Transverse colon (tissue), 4 donors: ENCODE data around the gene CDC45. TPM values are rescaled to one million over a fixed set of nuclear protein-coding genes. Genes with fewer than 3 reads are reported as not detected.

Experiments
- DNase-seq: peaks from one replicate; pipeline ENCODE4 v3.0.0-alpha.2; 2019
- H3K27ac ChIP-seq, 4 donors: fragments of 200-600 bp; sonication (generic); 2 replicates each; pipeline ENCODE4 v1.5.1; 2016 to 2018; ENCODE audit warnings: inconsistent platforms in 4 of 4
- H3K27me3 ChIP-seq: fragments of 200-600 bp; sonication (generic); 2 replicates; pipeline ENCODE4 v1.5.1; 2017; ENCODE audit warnings: inconsistent platforms
- H3K36me3 ChIP-seq, 4 donors: fragments of 200-600 bp; sonication (generic); 2 replicates each; pipeline ENCODE4 v1.5.1; 2017 to 2019; ENCODE audit warnings: inconsistent platforms in 4 of 4
- H3K4me1 ChIP-seq, 4 donors: fragments of 200-600 bp; sonication (generic); 2 replicates each; pipeline ENCODE4 v1.5.1; 2017 to 2020; ENCODE audit warnings: inconsistent platforms in 4 of 4
- H3K4me3 ChIP-seq, 4 donors: fragments of 200-600 bp; sonication (generic); 1 replicate in 1 of 4; 2 replicates in 3 of 4; pipeline versions ENCODE4 v1.5.1 to v1.6.1; 2017 to 2019; ENCODE audit warnings: inconsistent platforms in 4 of 4
- H3K9me3 ChIP-seq, 2 donors: fragments of 200-600 bp; sonication (generic); 2 replicates each; pipeline ENCODE4 v1.5.1; 2017 to 2019; ENCODE audit warnings: inconsistent platforms in 2 of 2
- EP300 ChIP-seq: sonication (generic); formaldehyde crosslinking; IDR thresholded peaks from one replicate; pipeline ENCODE4 v1.6.1; 2017; ENCODE audit warnings: antibody characterized with exemption, low read depth
- POLR2A ChIP-seq: fragments of 450-650 bp; IDR thresholded peaks from one replicate; pipeline ENCODE4 v1.6.1; 2016; ENCODE audit warnings: antibody characterized with exemption, mild to moderate bottlenecking, moderate library complexity
- POLR2AphosphoS5 ChIP-seq, 3 donors: sonication (generic); formaldehyde crosslinking; IDR thresholded peaks; one replicate each; pipeline ENCODE4 v1.6.1; 2016; ENCODE audit warnings: antibody characterized with exemption in 3 of 3
- WGBS, 2 donors: methylation state at CpG; one replicate each; pipeline ENCODE4 v1.1.5; 2018; ENCODE audit warnings: low coverage in 1 of 2; 5-methylcytosine and 5-hydroxymethylcytosine counted together
- in situ Hi-C, 4 donors: fragments of 200-750 bp; cut with MboI; loops; one replicate each; pipeline versions ENCODE4 v1.15.0 to v1.15.1; 2017; ENCODE audit warnings: low sequenced_read_pairs in 3 of 4, low pct_ligation_motif_present in 1 of 4, low pct_unique_long_range_greater_than_20kb in 1 of 4
- intact Hi-C: fragments of 100-400 bp; cut with DNase I; formaldehyde crosslinking; loops from one replicate; pipeline ENCODE4 v1.15.1; 2023; ENCODE audit warnings: low total_unique reads
- total RNA-seq, 4 donors: library from RNA; depleted of rRNA; stranded (reverse); fragments of >200 nt; gene quantifications; one replicate each; pipeline ENCODE4 v1.1.0, GENCODE V29; 2016
- TF ChIP-seq, protein P1 (sequence below), 5 experiments: fragments of 200-600 bp in 3 of 5; fragments of 450-650 bp in 2 of 5; sonication (generic) in 3 of 5; IDR thresholded peaks; 1 replicate in 2 of 5; 2 replicates in 3 of 5; pipeline ENCODE4 v1.5.1; 2016 to 2017; ENCODE audit warnings: antibody characterized with exemption in 5 of 5, inconsistent platforms in 3 of 5, mild to moderate bottlenecking in 2 of 5, moderate library complexity in 1 of 5

Gene CDC45
- total RNA-seq, 4 donors from 2014 or later, result 1.1 to 2.0 (median 1.2) TPM; not detected in 1

DNA sequence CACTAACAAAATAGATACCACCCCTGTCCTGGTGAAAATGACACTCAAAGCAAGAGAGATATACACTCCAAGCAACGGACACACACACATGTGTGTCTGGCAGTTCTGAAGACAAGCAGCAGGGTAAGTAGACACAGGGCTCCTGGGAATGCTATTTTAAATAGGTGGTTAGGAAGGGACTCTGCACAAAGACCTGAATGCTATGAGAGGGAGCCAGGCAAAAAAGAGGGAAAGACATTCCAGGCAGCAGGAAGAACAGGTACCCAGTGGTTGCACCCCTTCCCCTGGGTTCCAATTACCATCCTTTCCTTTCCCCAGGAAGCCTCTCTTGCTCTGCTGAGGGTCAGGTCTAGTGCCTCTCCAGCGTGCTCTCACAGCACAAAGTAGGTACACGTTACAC lies 3.7 kb upstream of the CDC45 start:
- no peaks in the 10 kb centered on the region for H3K9me3 ChIP-seq
- intact Hi-C loops, result no loop called here
- H3K27ac ChIP-seq, result no peak overlapping the region
- peaks cover 16 to 22% (median 21%) of the 10 kb centered on the region in 4 donors for H3K4me1 ChIP-seq
- in situ Hi-C loops, result no loop called here
- H3K4me3 ChIP-seq, result no peak overlapping the region
- H3K27me3 ChIP-seq, result no peaks in the 10 kb centered on the region
- DNase-seq, result no peak
- WGBS, 2 donors, result 77 to 90% methylated on average over 2 to 3 of the region's 3 CpGs
- TF ChIP-seq POLR2AphosphoS5 (IDR thresholded peaks at IDR 0.05), result no peak
- TF ChIP-seq POLR2A, result no peak
- no peak for TF ChIP-seq EP300
- TF ChIP-seq, protein P1, sequence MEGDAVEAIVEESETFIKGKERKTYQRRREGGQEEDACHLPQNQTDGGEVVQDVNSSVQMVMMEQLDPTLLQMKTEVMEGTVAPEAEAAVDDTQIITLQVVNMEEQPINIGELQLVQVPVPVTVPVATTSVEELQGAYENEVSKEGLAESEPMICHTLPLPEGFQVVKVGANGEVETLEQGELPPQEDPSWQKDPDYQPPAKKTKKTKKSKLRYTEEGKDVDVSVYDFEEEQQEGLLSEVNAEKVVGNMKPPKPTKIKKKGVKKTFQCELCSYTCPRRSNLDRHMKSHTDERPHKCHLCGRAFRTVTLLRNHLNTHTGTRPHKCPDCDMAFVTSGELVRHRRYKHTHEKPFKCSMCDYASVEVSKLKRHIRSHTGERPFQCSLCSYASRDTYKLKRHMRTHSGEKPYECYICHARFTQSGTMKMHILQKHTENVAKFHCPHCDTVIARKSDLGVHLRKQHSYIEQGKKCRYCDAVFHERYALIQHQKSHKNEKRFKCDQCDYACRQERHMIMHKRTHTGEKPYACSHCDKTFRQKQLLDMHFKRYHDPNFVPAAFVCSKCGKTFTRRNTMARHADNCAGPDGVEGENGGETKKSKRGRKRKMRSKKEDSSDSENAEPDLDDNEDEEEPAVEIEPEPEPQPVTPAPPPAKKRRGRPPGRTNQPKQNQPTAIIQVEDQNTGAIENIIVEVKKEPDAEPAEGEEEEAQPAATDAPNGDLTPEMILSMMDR (IDR thresholded peaks at IDR 0.05), result no peak
- H3K36me3 ChIP-seq, result peaks cover 0 to 10% (median 3%) of the 10 kb centered on the region in 4 donors

DNA sequence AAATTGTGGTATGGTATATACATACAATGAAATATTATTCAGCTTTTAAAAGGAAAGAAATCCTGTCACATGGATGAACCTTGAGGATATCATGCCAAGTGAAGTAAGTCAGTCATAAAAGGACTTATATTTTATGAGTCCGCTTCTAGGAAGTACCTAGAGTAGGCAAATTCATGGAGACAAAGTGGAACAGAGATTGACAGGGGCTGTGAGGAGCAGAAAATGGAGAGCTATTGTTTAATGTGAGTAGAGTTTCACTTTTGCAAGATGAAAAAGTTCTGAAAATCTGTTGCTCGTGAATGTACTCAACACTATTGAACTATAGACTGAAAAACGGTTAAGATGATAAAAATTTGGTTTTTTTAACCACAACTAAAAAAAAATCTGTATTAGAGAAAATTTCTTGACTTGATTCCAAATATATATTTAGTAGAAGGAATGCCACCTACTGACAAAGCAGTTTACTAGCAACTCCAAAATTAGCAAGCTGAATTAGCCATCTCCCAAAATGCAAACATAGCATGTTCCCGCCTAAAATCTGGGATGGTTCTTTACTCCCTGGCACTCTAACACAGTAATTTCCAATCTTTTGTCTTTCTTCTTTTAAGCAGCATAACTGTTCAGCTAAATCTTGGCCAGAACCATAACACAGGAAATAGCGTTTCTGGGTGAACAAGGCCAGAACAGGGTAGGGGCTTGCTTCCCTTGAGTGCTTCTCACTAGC lies 2.2 kb upstream of the CDC45 start:
- Histone ChIP-seq H3K4me1 (peaks cover 16 to 22% (median 21%) of the 10 kb centered on the region in 4 donors), H3K4me3 (peak overlapping the region in 3 of 4 donors; percentile 67 to 74 (median 72)), H3K27me3 (no peaks in the 10 kb centered on the region), H3K27ac (peak overlapping the region; percentile 86 to 96 (median 90)), H3K9me3 (no peaks in the 10 kb centered on the region), H3K36me3 (peaks cover 0 to 3% (median 0%) of the 10 kb centered on the region in 4 donors)
- in situ Hi-C loops, result no loop called here
- WGBS, 2 donors, result 19 to 26% methylated on average over 4 to 5 of the region's 5 CpGs
- DNase-seq, result no peak
- TF ChIP-seq POLR2AphosphoS5 (IDR thresholded peaks at IDR 0.05), result no peak
- TF ChIP-seq POLR2A, result no peak
- TF ChIP-seq EP300, result no peak
- TF ChIP-seq, protein P1 (IDR thresholded peaks at IDR 0.05), result no peak
- intact Hi-C loops, result no loop called here

DNA sequence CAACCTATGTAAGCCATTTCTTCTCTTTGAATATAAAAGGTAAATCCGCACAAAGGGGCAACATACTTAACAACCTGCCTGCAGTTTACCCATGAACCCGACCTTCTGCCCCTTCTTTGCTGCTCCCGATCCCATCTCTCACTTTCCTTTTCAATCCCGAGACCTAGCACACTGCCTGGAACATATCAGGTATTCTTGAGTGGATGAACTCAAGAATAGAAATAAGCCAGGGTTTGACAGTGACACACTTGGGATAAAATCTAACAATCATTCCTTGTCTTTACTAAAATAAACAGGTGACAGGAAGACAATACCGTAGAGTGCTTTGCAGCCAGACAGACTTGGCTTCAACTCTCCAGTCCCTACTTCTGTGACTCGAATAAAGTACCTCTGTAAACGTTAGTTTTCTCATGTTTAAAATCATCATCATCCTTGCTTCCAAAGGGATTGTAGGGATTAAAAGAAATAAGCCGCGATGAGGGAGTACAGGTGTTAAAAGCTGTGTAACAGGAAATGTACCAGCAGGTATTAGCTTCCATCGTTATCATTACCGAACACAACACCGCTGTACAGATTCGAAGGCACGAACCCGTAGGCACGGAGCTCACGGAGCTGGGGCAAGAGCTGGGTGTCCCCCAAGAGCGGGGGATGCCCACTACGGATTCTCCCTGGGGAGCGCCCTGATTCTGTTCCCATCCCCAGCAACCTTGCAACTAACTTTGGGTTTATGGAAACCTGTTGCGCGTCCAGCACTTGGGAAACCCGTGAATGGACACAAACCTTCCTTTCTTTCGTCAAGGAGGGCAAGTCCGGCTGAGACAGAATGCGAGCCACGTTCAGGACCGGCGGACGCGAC lies 1.4 kb upstream of the CDC45 start:
- peak overlapping the region; percentile 67 to 87 (median 73) for H3K4me3 ChIP-seq

More for the DNA sequence above, 1.4 kb upstream of the CDC45 start:
- intact Hi-C loops (no loop called here), in situ Hi-C loops (no loop called here)
- Histone ChIP-seq H3K36me3 (peaks cover 0 to 3% (median 0%) of the 10 kb centered on the region in 4 donors), H3K27me3 (no peaks in the 10 kb centered on the region), H3K27ac (peak overlapping the region; percentile 86 to 96 (median 90)), H3K4me1 (peaks cover 16 to 22% (median 21%) of the 10 kb centered on the region in 4 donors), H3K9me3 (no peaks in the 10 kb centered on the region)
- TF ChIP-seq POLR2AphosphoS5 (IDR thresholded peaks at IDR 0.05) (no peak), EP300 (no peak), POLR2A (no peak)
- TF ChIP-seq, protein P1 (IDR thresholded peaks at IDR 0.05), result no peak
- WGBS, 2 donors, result 1 to 2% methylated on average over 11 to 24 of the region's 31 CpGs
- no peak for DNase-seq
